Esophagus muscularis mucosa (tissue), 3 donors: ENCODE data around the gene TP53AIP1.

Experiments
- CTCF ChIP-seq, 3 experiments: fragments of 200-600 bp in 2 of 3; fragments of 450-650 bp in 1 of 3; sonication (generic) in 2 of 3; IDR thresholded peaks; one replicate each; pipeline ENCODE4 v1.5.1; 2017 to 2019; ENCODE audit warnings: antibody characterized with exemption in 3 of 3, mild to moderate bottlenecking in 2 of 3, moderate library complexity in 1 of 3
- POLR2A ChIP-seq: fragments of 450-650 bp; IDR thresholded peaks from one replicate; pipeline ENCODE4 v1.6.1; 2017; ENCODE audit warnings: antibody characterized with exemption, moderate library complexity, mild to moderate bottlenecking, low read depth

DNA sequence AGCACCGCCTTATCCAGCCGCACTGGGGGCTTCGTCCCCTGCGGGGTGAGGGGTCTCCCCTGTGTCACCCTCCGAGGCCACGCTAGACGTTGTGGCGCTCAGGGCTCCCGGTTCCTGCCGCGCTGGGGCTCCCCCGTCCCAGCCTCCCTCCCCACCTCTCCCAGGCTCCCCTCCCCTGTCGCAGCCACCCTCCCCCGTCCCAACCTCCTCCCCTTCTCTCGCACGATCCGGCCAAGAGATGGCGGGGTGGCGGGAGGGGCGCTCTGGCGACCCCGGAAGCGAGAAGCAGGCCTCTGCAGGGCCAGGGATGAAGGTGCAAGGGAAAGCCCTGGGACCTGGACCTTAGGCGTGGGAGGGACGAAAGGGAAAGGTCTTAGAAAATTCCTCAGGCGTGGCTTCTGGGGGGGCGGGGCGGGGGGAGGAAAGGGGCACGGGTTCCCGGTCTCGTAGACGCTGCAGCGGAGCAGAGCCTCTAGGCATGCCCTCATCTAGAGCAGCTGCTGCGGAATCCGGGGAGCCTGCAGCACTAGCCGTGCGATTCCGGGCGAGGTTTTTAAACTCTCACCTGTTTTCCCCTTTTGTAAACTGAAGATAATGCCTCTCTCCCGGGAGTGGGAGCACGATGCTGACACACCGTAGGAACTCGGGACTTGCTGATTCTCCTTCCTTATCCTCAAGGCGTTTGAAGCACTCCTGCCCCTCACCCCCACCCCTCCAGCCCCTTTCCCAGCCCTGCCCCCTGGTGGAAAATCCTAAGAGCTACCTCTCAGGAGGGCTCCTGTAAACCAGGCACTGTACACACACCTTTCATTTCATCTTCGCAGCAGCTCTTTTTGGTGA, 37.1 kb downstream of the TP53AIP1 start:
- TF ChIP-seq CTCF (IDR thresholded peaks at IDR 0.05): peak; percentile 25 to 57 (median 41)
- TF ChIP-seq POLR2A: no peak
